ENCODE data around the gene RBM14. TPM values are rescaled to one million over a fixed set of nuclear protein-coding genes. Genes with fewer than 3 reads are reported as not detected.

The RBM14 gene
- total RNA-seq, 2 donors from 2014 or later, result 90.0 to 110 TPM

DNA sequence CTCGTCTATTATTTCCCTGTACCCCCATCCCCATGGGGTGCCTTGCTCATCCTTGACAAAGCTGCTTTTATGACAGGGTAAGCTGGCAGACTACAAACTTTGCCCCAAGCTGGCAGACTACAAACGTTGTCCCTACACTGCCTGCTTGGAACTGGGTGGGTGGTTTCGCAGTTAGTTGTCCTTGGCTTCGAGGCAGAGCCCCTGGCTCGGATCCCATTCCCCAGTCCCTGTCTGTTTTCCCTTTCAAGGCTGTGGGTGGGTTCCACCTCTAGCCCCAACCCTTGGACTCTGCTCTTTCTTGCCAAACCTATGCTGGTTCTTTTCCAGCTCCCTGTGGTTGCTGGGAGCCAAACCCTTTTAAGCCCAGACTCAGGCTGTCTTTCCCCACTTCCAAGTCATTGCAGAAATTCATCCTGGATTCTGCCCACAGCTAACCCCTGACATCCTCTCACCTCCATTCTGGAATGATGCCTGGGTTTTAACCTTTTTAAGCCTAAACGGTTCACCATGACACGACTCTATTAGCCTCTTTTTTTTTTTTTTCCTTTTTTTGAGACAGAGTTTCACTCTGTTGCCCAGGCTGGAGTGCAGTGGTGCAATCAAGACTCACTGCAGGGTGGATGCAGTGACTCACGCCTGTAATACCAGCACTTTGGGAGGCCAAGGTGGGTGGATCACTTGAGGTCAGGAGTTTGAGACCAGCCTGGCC is 9.2 kb upstream of the RBM14 start:
- 88 to 92% methylated on average over 6 to 8 of the region's 8 CpGs for WGBS, 2 experiments (ENCODE audit: insufficient coverage in 1 of 2, insufficient read length in 1 of 2)

GRCh38 chr11:66609721-66610617 is 6.5 kb upstream of the RBM14 start:
- Mint-ChIP-seq H3K27ac (no peak overlapping the region), H3K9me3 (peaks cover 9% of the 10 kb centered on the region), H3K27me3 (ENCODE audit: insufficient read depth) (peaks cover 7% of the 10 kb centered on the region)

More for the DNA sequence above, 9.2 kb upstream of the RBM14 start:
- H3K4me1 Mint-ChIP-seq, result no peaks in the 10 kb centered on the region
- no peaks in the 10 kb centered on the region for H3K9me3 ChIP-seq (ENCODE audit: control insufficient read depth, low read length)
- H3K27ac Mint-ChIP-seq, result no peak overlapping the region
- no peak overlapping the region for H3K9ac ChIP-seq (ENCODE audit: extremely low read depth, low read length, poor library complexity, severe bottlenecking)
- H3K36me3 Mint-ChIP-seq (ENCODE audit: low read depth), result peaks cover 44% of the 10 kb centered on the region
- H3K27me3 ChIP-seq (ENCODE audit: control insufficient read depth, insufficient read depth, low read length, poor library complexity, severe bottlenecking), result no peaks in the 10 kb centered on the region
- H3K4me1 ChIP-seq (ENCODE audit: control insufficient read depth, insufficient read depth, low read length), result no peaks in the 10 kb centered on the region
- TF ChIP-seq, protein P1, sequence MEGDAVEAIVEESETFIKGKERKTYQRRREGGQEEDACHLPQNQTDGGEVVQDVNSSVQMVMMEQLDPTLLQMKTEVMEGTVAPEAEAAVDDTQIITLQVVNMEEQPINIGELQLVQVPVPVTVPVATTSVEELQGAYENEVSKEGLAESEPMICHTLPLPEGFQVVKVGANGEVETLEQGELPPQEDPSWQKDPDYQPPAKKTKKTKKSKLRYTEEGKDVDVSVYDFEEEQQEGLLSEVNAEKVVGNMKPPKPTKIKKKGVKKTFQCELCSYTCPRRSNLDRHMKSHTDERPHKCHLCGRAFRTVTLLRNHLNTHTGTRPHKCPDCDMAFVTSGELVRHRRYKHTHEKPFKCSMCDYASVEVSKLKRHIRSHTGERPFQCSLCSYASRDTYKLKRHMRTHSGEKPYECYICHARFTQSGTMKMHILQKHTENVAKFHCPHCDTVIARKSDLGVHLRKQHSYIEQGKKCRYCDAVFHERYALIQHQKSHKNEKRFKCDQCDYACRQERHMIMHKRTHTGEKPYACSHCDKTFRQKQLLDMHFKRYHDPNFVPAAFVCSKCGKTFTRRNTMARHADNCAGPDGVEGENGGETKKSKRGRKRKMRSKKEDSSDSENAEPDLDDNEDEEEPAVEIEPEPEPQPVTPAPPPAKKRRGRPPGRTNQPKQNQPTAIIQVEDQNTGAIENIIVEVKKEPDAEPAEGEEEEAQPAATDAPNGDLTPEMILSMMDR (conservative IDR thresholded peaks at IDR 0.05), result no peak
- no peak overlapping the region for H3K27ac ChIP-seq (ENCODE audit: low read depth, low read length)
- no peaks in the 10 kb centered on the region for H3K27me3 Mint-ChIP-seq (ENCODE audit: insufficient read depth)
- peaks cover 9% of the 10 kb centered on the region for H3K9me3 Mint-ChIP-seq
- no peak overlapping the region for H3K4me3 Mint-ChIP-seq
- no peak overlapping the region for H3K4me3 ChIP-seq (ENCODE audit: low read length)
- H3K36me3 ChIP-seq (ENCODE audit: control insufficient read depth, insufficient read depth, low read length), result peaks cover 19% of the 10 kb centered on the region
- DNase-seq, result no peak

DNA sequence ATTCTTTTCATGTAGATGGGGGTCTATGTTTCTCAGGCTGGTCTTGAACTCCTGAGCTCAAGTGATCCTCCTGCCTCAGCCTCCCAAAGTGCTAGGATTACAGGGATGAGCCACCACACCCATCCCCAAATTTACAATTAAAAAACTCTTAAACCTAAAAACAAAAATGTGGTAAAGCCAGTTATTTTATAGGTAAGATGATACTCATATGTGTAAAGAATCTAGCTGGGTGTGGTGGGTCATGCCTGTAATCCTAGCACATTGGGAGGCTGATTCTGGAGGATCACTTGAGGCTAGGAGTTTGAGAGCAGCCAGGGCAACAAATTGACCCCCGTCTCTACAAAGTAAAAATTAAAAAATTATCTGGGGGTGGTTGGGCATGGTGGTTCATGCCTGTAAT is 4.0 kb upstream of the RBM14 start:
- no peak overlapping the region for H3K9ac ChIP-seq (ENCODE audit: extremely low read depth, low read length, poor library complexity, severe bottlenecking)
- no peak for DNase-seq
- Mint-ChIP-seq H3K36me3 (ENCODE audit: low read depth) (peaks cover 11% of the 10 kb centered on the region), H3K4me3 (no peak overlapping the region), H3K9me3 (peaks cover 9% of the 10 kb centered on the region), H3K4me1 (peaks cover 2% of the 10 kb centered on the region), H3K27me3 (ENCODE audit: insufficient read depth) (peaks cover 7% of the 10 kb centered on the region), H3K27ac (no peak overlapping the region)
- 100% methylated on average over 1 of the region's 1 CpG for WGBS, 2 experiments (ENCODE audit: insufficient coverage in 1 of 2, insufficient read length in 1 of 2)
- TF ChIP-seq, protein P1 (conservative IDR thresholded peaks at IDR 0.05), result no peak
- H3K4me1 ChIP-seq (ENCODE audit: control insufficient read depth, insufficient read depth, low read length), result no peaks in the 10 kb centered on the region
- peaks cover 4% of the 10 kb centered on the region for H3K27me3 ChIP-seq (ENCODE audit: control insufficient read depth, insufficient read depth, low read length, poor library complexity, severe bottlenecking)
- H3K9me3 ChIP-seq (ENCODE audit: control insufficient read depth, low read length), result no peaks in the 10 kb centered on the region
- no peak overlapping the region for H3K4me3 ChIP-seq (ENCODE audit: low read length)
- H3K27ac ChIP-seq (ENCODE audit: low read depth, low read length), result no peak overlapping the region
- H3K36me3 ChIP-seq (ENCODE audit: control insufficient read depth, insufficient read depth, low read length), result no peaks in the 10 kb centered on the region

More at GRCh38 chr11:66609721-66610617, 6.5 kb upstream of the RBM14 start:
- Mint-ChIP-seq H3K36me3 (ENCODE audit: low read depth) (peaks cover 28% of the 10 kb centered on the region), H3K4me1 (no peaks in the 10 kb centered on the region), H3K4me3 (no peak overlapping the region)
- Histone ChIP-seq H3K4me3 (ENCODE audit: low read length) (no peak overlapping the region), H3K9me3 (ENCODE audit: control insufficient read depth, low read length) (no peaks in the 10 kb centered on the region), H3K27ac (ENCODE audit: low read depth, low read length) (no peak overlapping the region), H3K27me3 (ENCODE audit: control insufficient read depth, insufficient read depth, low read length, poor library complexity, severe bottlenecking) (peaks cover 4% of the 10 kb centered on the region), H3K36me3 (ENCODE audit: control insufficient read depth, insufficient read depth, low read length) (peaks cover 9% of the 10 kb centered on the region), H3K4me1 (ENCODE audit: control insufficient read depth, insufficient read depth, low read length) (no peaks in the 10 kb centered on the region), H3K9ac (ENCODE audit: extremely low read depth, low read length, poor library complexity, severe bottlenecking) (no peak overlapping the region)
- TF ChIP-seq, protein P1 (conservative IDR thresholded peaks at IDR 0.05), result no peak
- 90 to 94% methylated on average over 3 to 4 of the region's 4 CpGs for WGBS, 2 experiments (ENCODE audit: insufficient coverage in 1 of 2, insufficient read length in 1 of 2)
- DNase-seq, result no peak

All from endodermal cell (in vitro differentiated cells).